Aortic smooth muscle cell (primary cell): ENCODE measurements around the gene EYA2. TPM values are rescaled to one million over a fixed set of nuclear protein-coding genes. Genes with fewer than 3 reads are reported as not detected.

ENCODE experiments used
- total RNA-seq: library from RNA; depleted of rRNA; stranded (reverse); fragments of >200 nt; gene quantifications from 2 replicates; pipeline ENCODE4 v1.2.3, GENCODE V29; 2014

EYA2 gene, protein sequence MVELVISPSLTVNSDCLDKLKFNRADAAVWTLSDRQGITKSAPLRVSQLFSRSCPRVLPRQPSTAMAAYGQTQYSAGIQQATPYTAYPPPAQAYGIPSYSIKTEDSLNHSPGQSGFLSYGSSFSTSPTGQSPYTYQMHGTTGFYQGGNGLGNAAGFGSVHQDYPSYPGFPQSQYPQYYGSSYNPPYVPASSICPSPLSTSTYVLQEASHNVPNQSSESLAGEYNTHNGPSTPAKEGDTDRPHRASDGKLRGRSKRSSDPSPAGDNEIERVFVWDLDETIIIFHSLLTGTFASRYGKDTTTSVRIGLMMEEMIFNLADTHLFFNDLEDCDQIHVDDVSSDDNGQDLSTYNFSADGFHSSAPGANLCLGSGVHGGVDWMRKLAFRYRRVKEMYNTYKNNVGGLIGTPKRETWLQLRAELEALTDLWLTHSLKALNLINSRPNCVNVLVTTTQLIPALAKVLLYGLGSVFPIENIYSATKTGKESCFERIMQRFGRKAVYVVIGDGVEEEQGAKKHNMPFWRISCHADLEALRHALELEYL
- total RNA-seq: 0.50 and 1.2 TPM in 2 replicates

DNA sequence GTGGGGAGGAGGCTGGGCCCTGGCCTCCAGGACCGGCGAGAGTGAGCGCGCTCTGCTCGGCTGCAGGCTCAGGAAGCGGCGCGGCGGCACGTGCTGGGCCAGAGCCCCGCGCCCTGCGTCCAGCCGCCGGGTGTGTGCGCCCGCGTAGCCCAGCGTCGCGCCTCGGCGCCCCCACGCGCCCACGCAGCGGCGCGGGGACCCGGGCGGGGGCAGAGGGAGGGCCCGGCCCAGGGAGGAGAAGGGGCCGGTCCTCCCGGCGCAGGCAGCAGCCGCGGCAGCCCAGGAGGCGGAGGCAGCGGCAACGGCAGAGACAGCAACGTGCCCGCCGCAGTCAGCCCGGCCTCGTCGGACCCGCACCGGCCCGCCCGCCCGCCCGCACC, at the start of gene EYA2:
TSS of gene EYA2 (plus strand) at position 265 of the 380 bp plus-strand sequence. CDS start 95,168 bp downstream, outside the sequence.

Other genes with a start within 250 kb of the EYA2 start
- 1.2 and 1.5 TPM in 2 replicates for gene SLC13A3, start 243.4 kb upstream of the EYA2 start, total RNA-seq
- gene TP53RK, start 205.4 kb upstream of the EYA2 start, total RNA-seq: 15.9 and 21.4 TPM in 2 replicates
- gene SLC2A10, start 185.2 kb upstream of the EYA2 start, total RNA-seq: 40.7 and 40.8 TPM in 2 replicates